NCI-H460 (cell line): ENCODE measurements around the gene LRPAP1. TPM values are rescaled to one million over a fixed set of nuclear protein-coding genes. Genes with fewer than 3 reads are reported as not detected.

Source experiments
- DNase-seq: peaks from one replicate; pipeline ENCODE4 v3.0.0-alpha.2; 2016; ENCODE audit warnings: low read depth; ENCODE audit errors: extremely low read depth
- total RNA-seq: library from RNA; depleted of rRNA; stranded (reverse); fragments of >200 nt; shearing (Covaris generic); gene quantifications from 2 replicates; pipeline ENCODE4 v1.2.3, GENCODE V29; 2014

The LRPAP1 gene
- total RNA-seq, 1 experiment from 2014 or later, result 153 TPM

DNA sequence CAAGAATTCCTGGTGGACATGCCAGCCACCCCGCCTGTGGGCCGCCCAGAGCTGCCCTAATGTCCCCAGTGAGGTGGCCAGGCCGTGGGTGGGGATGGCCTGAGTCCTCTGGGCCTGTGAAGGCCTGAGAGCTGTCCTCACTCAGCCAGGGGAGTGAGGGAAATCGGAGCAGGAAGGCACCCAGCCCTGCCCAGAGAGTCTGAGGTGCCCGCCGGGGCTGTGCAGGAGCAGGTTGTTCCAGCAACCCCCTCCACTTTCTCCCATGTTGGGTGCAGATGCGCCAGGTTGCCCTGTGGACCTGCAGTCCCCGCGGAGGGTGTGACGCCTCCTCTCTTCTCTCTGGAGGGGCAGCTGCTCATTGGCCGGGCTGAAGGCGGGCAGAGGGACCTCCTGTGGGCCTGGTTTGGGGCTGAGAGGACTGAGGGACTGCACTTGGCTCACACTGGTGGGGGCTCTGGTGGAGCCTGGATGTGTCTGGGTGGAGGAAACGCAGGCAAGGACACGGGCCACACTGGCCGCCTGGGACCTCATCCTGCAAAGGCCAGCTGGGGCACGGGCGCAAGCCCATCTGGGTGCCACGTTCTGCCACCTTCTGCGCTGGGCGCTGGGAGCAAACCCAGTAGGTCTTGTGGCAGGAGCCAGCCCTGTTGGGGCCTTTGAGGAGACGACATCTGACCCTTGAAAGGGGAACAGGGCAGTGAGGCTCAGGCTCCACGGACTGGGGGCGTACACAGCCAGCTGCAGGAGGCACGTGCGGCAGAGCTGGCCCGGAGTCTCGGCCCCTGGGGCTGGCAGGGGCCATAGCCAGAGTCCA, 55.1 kb downstream of the LRPAP1 start:
- DNase-seq, result no peak

DNA sequence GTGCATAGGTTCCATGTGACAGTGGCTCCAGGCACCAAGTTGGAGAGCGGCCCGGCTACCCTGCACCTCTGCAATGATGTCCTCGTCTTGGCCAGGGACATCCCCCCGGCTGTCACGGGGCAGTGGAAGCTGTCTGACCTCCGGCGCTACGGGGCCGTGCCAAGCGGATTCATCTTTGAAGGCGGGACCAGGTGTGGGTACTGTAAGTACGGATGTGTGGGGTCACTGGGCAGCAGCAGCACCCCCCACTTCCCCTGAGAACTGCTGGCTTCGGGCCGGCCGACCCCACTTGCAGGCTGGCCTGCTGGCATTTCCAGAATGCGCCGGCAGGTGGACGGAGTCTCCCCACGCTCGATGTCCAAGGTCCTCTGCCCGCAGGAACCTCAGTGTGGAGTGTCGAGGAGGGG, 55.9 kb downstream of the LRPAP1 start:
- DNase-seq, result no peak

DNA sequence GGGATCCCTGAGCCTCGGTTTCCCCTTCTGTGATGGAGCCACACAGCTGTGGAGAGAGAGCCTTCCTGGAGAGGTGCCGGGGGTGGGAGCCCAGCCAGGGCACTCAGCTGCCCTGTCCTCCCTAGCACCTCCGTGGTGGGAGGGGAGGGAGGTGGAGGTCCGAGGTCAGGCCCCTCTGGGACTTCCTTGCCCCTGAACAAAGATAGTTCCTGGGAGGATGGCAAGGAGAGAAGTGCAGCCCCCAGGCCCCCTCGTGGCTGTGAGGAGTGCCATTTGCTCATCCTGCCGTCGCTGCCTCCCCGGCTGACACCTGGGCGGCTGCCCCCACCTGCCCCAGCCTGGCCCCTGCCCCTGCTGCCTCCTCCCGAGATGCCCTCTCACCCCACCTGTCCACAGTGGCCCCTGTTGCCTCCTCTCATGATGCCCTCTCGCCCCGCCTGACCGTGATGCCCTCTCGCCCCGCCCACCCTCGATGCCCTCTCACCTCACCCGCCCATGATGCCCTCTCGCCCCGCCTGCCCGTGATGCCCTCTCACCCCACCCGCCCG, 56.4 kb downstream of the LRPAP1 start:
- no peak for DNase-seq

DNA sequence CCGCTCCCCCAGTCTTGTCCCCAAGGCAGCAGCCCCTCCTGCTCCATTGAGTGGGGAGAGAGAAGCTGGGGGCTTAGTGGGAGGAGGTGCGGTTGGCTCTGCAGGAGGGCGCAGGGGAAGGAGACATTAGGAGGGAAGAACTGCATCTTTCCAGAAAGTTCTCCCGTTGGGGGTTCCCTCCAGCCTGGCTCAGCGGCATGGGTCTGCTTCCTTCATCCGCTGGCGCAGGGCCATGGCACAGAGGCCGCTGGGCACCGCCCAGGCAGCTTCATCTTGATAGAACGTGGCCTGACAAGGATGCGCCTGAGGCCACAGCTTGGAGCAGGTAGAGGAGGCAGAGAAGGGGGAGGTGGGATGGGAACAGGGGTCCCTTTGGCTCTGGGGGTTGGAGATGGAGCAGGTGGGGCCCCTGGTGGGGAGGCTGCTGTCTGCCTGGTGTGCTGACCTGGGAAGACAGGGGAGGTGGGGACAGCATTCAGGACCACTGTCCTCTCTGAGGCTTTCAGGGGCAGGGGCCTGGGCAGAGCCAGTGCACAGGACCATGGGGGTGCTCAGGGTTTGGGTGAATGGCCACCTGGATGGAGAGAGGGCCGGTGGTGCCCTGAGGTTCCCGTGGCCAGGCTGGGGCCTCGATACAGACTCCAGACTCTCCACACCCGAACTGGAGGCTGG, 57.0 kb downstream of the LRPAP1 start:
- no peak for DNase-seq

DNA sequence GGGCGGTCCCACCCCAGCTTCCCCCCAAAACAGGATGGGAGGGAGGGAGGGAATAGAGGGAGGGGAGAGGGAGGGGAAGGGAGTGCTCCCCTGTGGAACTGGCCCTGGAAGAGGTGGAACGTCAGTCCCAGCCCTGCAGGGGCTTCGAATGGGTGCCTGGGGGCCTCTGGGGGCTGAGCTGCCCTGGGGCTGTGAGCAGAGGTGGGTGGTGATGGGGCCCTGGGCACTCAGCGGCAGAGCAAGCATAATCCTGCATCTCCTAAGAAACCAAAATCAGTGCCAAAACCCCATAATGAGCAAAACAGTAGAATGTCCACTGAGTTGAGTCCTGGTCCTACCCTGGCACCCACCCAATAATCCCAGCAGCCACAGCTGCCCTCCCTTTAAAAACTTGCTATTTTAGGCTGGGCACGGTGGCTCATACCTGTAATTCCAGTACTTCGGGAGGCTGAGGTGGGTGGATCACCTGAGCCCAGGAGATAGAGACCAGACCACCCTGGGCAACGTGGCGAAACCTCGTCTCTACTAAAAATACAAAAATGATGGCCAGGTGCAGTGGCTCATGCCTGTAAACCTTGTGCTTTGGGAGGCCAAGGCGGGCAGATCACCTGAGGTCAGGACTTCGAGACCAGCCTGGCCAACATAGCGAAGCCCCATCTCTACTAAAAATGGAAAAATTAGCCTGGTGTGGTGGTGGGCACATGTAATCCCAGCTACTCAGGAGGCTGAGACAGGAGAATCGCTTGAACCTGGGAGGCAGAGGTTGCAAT, 58.0 kb downstream of the LRPAP1 start:
- no peak for DNase-seq

DNA sequence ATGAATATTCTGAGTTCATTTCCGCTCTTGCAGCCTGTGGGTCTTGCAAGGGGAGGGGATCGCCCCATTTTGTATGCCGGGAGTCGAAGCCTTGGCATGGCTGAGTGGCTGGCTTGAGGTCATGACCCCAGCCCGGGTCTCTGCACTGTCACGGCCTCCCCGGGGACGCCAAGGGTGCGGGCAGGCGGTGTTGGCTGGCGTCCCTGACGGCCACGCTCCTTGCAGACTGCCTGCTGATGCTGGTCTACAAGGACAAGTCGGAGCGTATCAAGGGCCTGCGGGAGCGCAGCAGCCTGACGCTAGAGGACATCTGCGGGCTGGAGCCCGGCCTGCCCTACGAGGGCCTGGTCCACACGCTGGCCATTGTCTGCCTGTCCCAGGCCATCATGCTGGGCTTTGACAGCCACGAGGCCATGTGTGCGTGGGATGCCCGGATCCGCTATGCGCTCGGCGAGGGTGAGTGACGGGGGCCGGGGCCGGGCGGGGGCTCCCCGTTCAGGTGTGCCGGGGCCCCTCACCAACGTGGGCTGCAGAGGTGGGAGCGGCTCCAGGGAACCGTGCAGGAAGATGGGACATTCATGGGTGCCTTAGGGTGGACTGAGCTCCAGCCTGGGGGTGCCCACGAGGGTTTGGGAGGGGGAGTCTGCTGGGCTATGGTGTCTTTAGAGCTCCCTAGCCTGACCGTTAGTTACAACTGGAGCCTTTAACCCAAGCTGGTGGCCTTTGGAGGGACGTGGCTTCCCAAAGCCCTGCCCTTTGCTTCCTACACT, 58.9 kb downstream of the LRPAP1 start:
- no peak for DNase-seq

DNA sequence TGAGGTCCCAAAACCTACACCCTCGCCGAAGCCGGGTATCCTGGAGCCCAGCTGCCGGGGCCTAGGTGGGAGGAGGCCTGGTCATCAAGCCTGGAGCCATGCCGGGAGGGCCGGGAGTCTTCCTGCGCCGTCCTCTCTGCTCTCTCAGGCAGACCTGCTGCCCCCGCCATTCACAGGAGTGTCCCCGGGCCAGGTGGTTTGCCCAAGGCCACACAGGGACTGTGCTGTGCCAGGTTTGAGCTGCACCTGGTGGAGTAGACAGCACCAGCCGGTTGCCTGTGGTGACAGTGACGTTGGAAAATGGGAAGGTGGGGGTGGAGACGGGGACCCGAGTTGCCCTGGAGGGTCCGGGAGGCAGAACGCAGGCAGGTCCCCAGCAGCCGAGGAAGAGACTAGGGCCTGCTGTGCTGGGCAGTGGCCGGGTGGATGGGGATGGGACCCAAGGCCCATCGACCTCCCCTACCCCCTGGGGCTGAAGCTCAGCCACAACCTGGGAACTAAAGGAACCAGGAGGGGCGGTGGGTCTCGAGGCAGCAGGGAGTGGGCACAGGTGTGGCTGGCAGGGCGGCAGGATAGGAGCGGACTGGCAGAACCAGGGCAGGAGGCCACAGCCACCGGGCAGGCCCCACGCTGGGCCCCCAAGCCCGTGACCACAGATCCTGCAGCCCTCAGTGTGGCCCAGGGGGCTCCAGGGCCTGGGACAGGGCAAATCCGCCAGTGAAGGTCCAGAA, 59.6 kb downstream of the LRPAP1 start:
- no peak for DNase-seq

DNA sequence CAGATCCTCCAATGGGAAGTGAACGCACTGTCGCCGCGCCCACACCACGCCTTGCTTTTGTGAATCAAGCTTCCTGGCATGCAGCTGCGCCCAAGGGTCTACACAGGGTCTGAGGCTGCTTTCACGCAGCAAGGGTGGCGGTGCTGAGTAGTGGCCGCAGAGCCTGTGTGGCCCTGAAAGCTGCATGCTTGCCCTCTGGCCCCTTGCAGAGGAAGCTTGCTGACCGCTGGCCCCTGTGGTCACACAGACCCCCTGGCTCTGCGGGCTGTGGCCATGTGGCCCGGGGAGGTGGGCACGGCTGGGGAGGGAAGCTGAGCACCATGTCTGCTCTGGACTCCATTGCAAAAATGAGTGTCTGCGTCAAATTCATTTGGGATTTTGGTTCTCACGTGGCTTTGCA, 60.3 kb downstream of the LRPAP1 start:
- DNase-seq, result no peak

DNA sequence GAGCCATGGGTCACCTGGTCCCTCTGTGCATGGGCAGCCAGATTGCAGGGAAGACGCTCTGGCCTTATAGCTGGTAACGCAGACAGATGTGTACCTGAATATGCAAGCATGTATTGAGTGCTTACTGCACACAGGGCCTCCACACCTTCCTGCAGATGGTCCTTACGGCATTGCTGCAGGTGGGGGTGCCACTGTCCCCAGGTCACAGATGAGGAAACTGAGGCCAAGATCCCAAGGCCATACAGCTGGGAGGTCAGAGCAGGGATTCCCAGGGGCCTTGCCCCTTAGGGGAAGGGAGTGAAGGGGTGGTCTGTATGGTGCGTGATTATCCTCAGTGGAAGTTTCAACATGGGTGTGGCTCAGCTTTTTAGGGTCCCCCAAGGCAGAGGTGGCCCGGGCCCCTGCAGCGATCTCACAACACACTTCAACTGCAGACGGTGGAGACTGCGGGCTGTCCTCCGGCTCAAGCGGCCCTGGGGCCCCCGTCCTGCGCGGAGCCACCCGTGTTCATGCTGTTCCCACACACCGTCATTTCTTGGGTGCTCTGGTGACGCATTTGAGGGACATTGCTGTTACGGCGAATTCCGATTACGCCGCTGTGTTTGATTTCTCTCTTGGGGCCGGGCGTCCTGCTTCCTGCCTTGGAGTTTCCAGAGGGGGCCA, 61.0 kb downstream of the LRPAP1 start:
- no peak for DNase-seq

DNA sequence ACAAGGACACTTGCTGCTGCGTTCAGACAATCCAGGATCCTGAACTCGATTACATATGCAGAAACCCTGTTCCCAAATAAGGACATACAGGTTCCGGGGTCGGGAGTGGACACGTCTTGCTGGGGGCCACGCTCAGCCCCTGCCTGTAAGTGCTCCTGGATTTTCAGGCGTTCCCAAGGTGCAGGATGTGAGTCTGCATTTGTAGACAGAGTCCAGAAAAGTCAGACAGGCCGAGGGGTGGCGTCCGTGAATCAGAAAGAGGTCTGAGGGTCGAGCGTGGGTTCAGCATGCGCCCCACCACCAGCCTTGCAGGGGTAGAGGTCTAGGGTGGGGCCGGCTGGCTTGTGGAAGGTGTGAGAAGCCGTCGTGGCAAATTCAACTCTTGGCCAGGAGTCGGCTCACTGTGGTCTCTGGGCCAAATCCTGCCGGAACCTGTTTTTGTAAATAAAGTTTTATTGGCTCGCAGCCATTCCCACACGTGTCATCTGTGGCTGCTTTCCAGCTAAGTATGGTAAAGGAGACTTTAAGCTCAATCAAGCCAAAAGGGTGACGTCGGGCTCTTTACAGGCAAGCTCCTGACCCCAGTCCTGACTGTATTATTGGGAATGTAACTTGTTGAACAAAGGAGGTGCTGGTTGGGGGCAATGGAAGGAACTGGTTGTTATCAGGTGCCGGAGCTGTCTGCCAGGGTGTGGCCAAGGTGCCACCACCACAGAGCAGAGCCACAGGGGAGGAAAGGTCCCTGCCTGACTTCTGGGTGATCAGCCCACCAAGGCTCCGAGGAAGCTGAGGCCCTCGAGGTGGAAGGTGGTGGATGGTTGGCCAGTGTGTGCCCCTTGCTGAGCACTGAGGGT, 61.8 kb downstream of the LRPAP1 start:
- no peak for DNase-seq

DNA sequence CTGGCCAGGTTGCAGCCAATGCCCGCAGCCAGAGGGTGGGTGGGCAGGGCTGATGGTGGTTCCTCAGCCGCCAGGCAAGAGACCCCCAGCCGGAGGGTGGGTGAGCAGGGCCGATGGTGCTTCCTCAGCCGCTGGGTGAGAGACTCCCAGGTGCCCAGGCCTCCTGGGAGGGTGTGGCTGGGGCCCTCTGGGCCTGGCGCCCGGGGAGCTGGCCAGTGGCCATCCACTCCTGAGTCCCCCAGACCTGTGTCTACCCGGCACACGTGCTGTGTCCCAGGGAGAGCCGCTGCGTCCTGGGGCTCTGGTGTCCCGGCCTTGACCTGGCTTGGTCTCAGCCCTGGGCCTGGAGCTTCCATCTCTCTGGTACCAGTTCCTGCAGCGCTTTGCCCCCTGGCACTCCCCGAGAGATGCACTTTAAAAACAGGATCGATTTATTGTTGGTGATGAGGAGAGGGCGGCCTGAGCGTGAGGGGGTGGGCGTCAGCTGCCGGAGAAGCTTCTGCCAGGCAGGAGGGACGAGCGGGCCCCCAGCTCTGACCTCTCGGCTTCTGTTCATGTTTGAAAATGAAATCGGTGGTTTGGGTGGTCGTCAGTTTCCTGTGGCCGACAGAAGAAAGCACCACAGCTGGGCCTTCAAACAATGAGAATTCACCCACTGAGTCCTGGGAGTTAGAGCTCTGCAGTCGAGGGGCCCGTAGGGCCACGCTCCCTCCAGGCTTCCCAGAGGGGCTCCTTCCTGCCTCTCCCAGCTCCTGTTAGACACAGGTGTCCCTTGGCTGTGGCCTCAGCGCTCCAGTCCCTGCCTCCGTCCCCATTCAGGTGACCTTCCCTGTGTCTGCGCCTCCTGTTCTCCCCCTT, 62.6 kb downstream of the LRPAP1 start:
- no peak for DNase-seq

DNA sequence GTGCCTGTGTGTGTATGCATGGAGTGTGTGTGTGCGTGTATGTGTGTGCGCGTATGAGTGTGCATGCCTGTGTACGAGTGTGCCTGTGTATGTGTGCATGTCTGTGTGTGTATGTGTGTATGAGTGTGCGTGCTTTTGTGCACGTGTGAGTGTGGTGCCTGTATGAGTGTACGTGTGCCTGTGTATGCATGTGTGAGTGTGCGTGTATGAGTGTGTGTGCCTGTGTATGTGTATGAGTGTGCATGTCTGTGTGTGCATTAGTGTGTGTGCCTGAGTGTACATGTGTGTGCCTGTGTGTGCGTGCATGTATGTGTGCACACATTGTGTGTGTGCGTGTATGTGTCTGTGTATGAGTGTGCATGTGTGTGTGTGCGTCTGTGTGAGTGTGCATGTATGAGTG, 63.4 kb downstream of the LRPAP1 start:
- DNase-seq, result no peak

DNA sequence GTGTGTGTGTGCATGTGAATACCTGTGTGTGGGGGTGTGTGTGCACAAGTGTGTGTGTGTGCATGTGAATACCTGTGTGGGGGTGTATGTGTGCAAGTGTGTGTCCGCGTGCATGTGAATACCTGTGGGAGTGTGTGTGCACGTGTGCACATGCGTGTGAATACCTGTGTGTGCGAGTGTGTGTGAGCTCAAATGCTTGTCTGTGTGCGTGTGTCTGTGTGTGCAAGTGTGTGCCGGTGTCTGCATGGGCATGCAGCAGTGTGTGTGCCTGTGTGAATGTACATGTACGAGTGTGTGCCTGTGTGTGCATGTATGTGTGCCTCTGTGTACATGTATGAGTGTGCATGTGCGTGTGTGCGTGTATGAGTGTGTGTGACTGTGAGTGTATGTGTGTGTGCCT, 64.1 kb downstream of the LRPAP1 start:
- no peak for DNase-seq

DNA sequence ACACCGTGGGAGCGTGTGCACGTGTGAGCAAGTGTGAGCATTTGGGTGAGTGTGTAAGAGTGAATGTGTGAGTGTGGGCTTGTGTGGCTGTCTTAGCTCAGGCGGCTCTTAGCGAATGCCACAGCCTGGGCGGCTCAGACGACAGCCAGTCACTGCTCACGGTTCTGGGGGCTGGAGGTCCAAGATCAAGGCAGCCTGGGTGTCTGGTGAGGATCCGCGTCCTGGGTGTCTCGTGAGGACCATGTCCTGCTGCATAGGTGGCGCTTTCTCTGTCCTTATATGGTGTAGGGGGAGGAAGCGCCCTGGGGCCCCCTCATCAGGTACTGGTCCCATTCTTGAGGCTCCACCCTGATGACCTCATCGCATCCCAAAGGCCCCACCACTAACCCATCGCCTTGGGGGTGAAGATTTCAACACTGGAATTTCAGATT, 64.6 kb downstream of the LRPAP1 start:
- no peak for DNase-seq

DNA sequence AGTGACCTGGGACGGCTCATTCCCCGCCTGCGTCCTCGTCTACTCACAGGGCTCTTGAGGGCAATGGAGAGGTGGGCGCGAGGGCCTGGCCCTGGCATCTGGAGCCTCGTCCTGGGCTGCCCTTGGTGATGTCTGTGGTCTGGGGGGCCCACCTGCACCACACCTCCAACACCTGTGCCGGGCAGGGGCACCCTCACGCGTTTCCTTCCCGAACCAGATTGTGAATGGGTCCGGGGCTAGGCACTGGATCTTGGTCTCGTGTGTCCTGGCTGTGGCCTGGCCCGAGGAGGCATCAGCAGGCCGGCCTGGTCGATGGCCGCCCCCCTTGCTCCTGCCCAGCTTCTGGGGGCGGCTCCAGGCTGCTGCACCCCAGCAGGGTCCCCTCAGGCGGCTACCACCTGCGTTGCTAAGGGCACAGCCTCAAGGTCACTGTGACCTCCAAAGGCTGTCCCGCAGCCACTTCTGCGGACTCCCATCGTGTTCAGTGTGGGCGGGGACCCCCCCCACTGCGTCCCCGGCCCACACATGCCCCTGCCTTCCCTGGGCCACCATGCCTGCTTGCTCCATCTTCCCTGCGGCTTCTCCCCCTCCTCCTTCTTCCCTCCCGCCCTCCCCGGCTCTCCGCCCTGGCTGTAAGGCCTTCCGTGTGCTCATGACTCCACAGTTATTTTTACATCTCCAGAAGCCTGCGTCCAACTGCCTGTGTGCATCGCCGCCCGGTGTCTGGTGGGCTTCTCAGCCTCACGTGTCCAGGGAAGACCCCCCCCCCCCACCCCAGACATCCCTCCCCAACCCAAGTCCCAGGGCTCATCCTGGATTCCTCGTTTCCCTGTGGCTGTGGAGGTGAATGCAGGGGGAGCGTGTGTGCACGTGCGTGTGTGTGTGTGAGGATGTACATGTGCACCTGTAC, 65.3 kb downstream of the LRPAP1 start:
- DNase-seq, result no peak
